HEK293T (cell line): ENCODE measurements around the gene PIANP.

ENCODE experiments used
- CTCF ChIA-PET: fragments of 350-600 bp; formaldehyde crosslinking; extraction: SDS; loops from one replicate; lab custom pipeline; 2021; ENCODE audit warnings: antibody characterized with exemption, inconsistent platforms; lab: Yijun Ruan, JAX
- POLR2A ChIA-PET: fragments of 350-600 bp; formaldehyde crosslinking; extraction: SDS; loops from one replicate; lab custom pipeline; 2020; ENCODE audit warnings: antibody characterized with exemption, inconsistent platforms; lab: Yijun Ruan, JAX
- DNase-seq: peaks from one replicate; pipeline ENCODE4 v3.0.0; 2012; ENCODE audit warnings: mixed read lengths; ENCODE audit errors: extremely low spot score
- ARNT ChIP-seq: fragments of 450-650 bp; IDR thresholded peaks from 2 replicates; pipeline ENCODE4 v1.6.1; 2017; ENCODE audit warnings: mild to moderate bottlenecking
- BHLHE40 ChIP-seq: fragments of 450-650 bp; IDR thresholded peaks from 2 replicates; pipeline ENCODE4 v1.6.1; 2016; ENCODE audit warnings: mild to moderate bottlenecking, moderate library complexity, borderline replicate concordance
- CTBP1 ChIP-seq: fragments of 450-650 bp; IDR thresholded peaks from 2 replicates; pipeline ENCODE4 v1.6.1; 2016; ENCODE audit warnings: borderline replicate concordance
- ELF4 ChIP-seq: fragments of 450-650 bp; IDR thresholded peaks from 2 replicates; pipeline ENCODE4 v1.6.1; 2017; ENCODE audit warnings: antibody characterized with exemption
- FOXA1 ChIP-seq: fragments of 450-650 bp; IDR thresholded peaks from 2 replicates; pipeline ENCODE4 v1.6.1; 2016; ENCODE audit warnings: mild to moderate bottlenecking
- FOXK2 ChIP-seq: fragments of 450-650 bp; IDR thresholded peaks from 2 replicates; pipeline ENCODE4 v1.6.1; 2016; ENCODE audit warnings: mild to moderate bottlenecking
- FOXM1 ChIP-seq: fragments of 450-650 bp; IDR thresholded peaks from 2 replicates; pipeline ENCODE4 v1.6.1; 2017; ENCODE audit warnings: mild to moderate bottlenecking, borderline replicate concordance
- HDGF ChIP-seq: fragments of 450-650 bp; IDR thresholded peaks from 2 replicates; pipeline ENCODE4 v1.6.1; 2017; ENCODE audit warnings: antibody characterized with exemption, borderline replicate concordance
- L3MBTL2 ChIP-seq: fragments of 450-650 bp; conservative IDR thresholded peaks from 2 replicates; pipeline ENCODE4 v1.6.1; 2016; ENCODE audit warnings: mild to moderate bottlenecking
- LEF1 ChIP-seq: fragments of 450-650 bp; IDR thresholded peaks from 2 replicates; pipeline ENCODE4 v1.6.1; 2017; ENCODE audit warnings: mild to moderate bottlenecking, borderline replicate concordance
- NFRKB ChIP-seq: fragments of 450-650 bp; IDR thresholded peaks from 2 replicates; pipeline ENCODE4 v1.6.1; 2016; ENCODE audit warnings: mild to moderate bottlenecking, moderate library complexity
- PKNOX1 ChIP-seq: fragments of 450-650 bp; IDR thresholded peaks from 2 replicates; pipeline ENCODE4 v1.6.1; 2016
- SP1 ChIP-seq: fragments of 450-650 bp; IDR thresholded peaks from 2 replicates; pipeline ENCODE4 v1.6.1; 2017
- SUZ12 ChIP-seq: fragments of 450-650 bp; IDR thresholded peaks from 2 replicates; pipeline ENCODE4 v1.6.1; 2016; ENCODE audit warnings: mild to moderate bottlenecking
- TARDBP ChIP-seq: fragments of 450-650 bp; IDR thresholded peaks from 2 replicates; pipeline ENCODE4 v1.6.1; 2016
- ZNF384 ChIP-seq: fragments of 450-650 bp; IDR thresholded peaks from 2 replicates; pipeline ENCODE4 v1.6.1; 2016

PIANP gene

GRCh38 chr12:6694701-6695100, 5.9 kb downstream of the PIANP start:
- CTCF ChIA-PET, result no interaction called here
- POLR2A ChIA-PET, result interaction anchor here (5.5 kb wide), 1 partner anchor 29 kb away, joined by 38 read pairs; the partner anchor contains the start of gene COPS7A
- no peak for DNase-seq
- TF ChIP-seq LEF1 (no peak), SUZ12 (no peak), L3MBTL2 (no peak), FOXM1 (no peak), ELF4 (no peak), PKNOX1 (no peak)

DNA sequence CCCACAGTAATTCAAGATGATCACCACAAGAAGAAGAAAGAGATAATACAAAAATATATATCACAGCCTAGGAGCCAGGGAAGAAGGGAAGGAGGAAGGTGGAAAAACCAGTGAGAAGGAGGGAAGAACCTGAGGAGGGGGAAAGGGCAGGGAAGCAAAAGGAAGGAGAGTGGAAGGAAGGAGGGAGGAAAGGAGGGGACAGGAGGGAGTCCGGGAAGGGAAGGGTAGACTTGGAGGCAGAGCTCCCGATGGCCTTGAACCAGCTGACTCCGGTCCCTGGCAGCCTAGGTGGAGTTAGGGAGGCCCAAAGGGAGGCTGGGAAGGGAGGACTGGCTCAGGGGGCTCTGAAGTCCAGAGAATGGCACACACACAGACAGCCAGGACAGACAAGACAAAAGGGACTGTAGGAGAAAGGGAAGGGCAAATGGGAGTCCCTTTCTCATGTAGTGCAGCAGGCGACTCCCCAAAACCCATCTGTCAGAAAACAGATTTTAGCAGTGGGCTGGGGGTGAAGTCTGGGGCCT, 6.7 kb downstream of the PIANP start:
- no peak for TF ChIP-seq LEF1
- no peak for TF ChIP-seq SP1
- ChIA-PET CTCF (no interaction called here), POLR2A (interaction anchor here (1.0 to 5.5 kb wide), 4 partner anchors 26 to 126 kb away, joined by 3 to 38 read pairs (median 9); partner anchors contain the start of genes COPS7A, MLF2 and NOP2)
- no peak for DNase-seq

GRCh38 chr12:6692888-6693287, 7.7 kb downstream of the PIANP start:
- ChIA-PET CTCF (no interaction called here), POLR2A (interaction anchor here (1.0 to 5.5 kb wide), 4 partner anchors 25 to 125 kb away, joined by 3 to 38 read pairs (median 9); partner anchors contain the start of genes COPS7A, MLF2 and NOP2)
- DNase-seq, result no peak
- TF ChIP-seq FOXA1 (no peak), ARNT (no peak), ELF4 (no peak), NFRKB (no peak), FOXM1 (no peak), CTBP1 (no peak)

DNA sequence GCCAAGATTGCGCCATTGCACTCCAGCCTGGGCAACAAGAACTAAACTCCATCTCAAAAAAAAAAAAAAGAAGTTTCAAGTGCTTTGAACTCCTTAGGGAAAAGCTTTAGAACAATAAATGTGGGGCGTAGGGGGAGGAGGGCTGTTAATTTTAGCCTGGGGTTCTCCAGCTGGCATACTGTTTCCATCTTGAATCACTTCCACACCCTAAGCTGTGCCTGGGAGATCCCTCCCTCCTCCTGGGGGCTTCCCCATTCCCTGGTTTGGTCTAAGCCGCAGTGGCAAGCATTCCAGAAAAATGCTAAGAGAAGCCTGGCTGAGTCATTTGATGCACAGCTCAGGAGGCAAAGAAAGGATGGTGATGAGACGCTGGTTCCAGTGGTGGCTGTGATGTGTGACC, 9.1 kb downstream of the PIANP start:
- DNase-seq, result no peak
- POLR2A ChIA-PET, result interaction anchor here (0.6 to 5.5 kb wide), 3 partner anchors 32 to 61 kb away, joined by 3 to 38 read pairs (median 10); partner anchors contain the start of genes COPS7A and MLF2
- TF ChIP-seq HDGF (no peak), LEF1 (no peak), ARNT (no peak), ZNF384 (no peak), L3MBTL2 (no peak), PKNOX1 (no peak), NFRKB (no peak), FOXA1 (no peak), TARDBP (no peak), BHLHE40 (no peak), ELF4 (no peak), FOXK2 (no peak), SP1 (no peak), FOXM1 (no peak)
- CTCF ChIA-PET, result no interaction called here

DNA sequence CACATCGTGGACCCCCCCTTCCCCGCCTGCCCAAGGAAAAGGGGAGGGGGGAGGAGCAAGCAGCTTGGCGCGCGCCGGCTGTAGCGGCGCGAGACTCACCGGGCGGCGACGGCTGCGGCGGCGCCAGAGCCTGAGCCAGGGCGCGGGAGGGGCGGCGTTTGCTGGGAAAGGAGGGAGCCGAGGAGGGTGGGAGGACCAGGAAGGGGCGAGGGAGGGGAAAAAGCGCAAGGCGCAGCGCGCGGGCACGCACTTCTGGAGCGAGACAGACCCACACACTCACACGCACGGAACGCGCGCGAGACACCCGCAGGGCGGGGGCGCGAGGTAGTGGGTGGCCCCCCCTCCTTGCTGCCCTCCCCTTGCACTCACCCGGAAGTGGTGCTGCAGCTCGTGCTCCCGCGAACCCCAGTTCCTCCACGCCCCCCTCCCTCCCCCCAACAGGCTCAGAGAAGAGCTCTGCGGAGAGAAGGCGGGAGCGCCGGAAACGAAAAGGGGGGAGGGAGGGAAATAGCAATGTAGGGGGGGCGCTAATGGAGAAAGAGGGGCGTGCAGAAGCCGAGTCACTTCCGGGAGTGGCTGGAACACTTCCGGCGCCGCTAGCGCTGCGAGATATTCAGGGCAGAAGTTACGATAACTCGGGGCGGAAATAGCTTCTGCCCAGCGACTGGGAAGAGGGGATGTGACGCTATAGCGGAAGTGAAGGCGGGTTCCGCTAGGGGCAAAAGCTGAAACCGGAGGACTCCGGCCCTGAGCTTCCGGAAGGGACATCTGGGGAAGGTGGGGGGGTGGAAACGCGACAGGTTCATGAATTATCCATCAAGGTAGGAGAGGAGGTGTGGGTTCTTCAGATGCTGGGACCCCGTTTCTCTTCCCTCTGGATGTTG, 11.4 kb downstream of the PIANP start, which contains the start of gene ZNF384:
Gene ZNF384, minus strand, starts transcription at position 377 of the 884 bp plus-strand sequence. CDS start 9,855 bp downstream, outside the sequence.
- peak; percentile 95 for DNase-seq
- TF ChIP-seq ELF4 (peak; percentile 95), SP1 (no peak), L3MBTL2 (0 out of 2 replicates have a peak, but pooled peaks have one; percentile 10), NFRKB (no peak), BHLHE40 (no peak), ZNF384 (no peak), PKNOX1 (peak; percentile 46), CTBP1 (no peak; the same call in 1 of the 2 replicates), TARDBP (peak; percentile 72), FOXK2 (no peak), LEF1 (no peak), SUZ12 (no peak), FOXM1 (peak; percentile 56; the same call in 1 of the 2 replicates), HDGF (no peak), FOXA1 (no peak), ARNT (no peak)
- POLR2A ChIA-PET, result interaction anchor here (0.5 to 2.3 kb wide), 65 partner anchors 8 to 345 kb away, joined by 3 to 91 read pairs (median 5); partner anchors contain the start of genes C12orf57, CD4, CDCA3 and COPS7A

More for the DNA sequence above, 11.4 kb downstream of the PIANP start, which contains the start of gene ZNF384:
- CTCF ChIA-PET, result interaction anchor here (0.6 to 1.9 kb wide), 8 partner anchors 9 to 75 kb away, joined by 3 to 12 read pairs (median 4); partner anchors contain the start of genes MLF2 and PIANP
